Measurements from ENCODE around the gene TMEM266. TPM values are rescaled to one million over a fixed set of nuclear protein-coding genes. Genes with fewer than 3 reads are reported as not detected.

Gene TMEM266
- total and polyA plus RNA-seq, 5 donors from 2014 or later, result 0.08 to 0.25 (median 0.21) TPM

- ATAC-seq (ENCODE audit: low read depth in 2 of 2) (no peak), DNase-seq (no peak)
- H3K27me3 Mint-ChIP-seq, result peaks cover 45% of the 10 kb centered on the region
- peaks cover 0 to 7% (median 1%) of the 10 kb centered on the region in 4 donors for H3K4me1 Mint-ChIP-seq
- H3K9me3 Mint-ChIP-seq, result peaks cover 0 to 4% (median 0%) of the 10 kb centered on the region in 7 donors
- H3K36me3 Mint-ChIP-seq, result no peaks in the 10 kb centered on the region
- no peak overlapping the region for H3K27ac Mint-ChIP-seq
- Histone ChIP-seq H3K27ac (ENCODE audit: insufficient read depth, low read length, poor library complexity, severe bottlenecking) (no peak overlapping the region), H3K4me1 (ENCODE audit: control insufficient read depth, insufficient read depth, low read length, poor library complexity, severe bottlenecking) (no peaks in the 10 kb centered on the region), H3K36me3 (ENCODE audit: control insufficient read depth, insufficient read depth, low read length) (no peaks in the 10 kb centered on the region), H3K27me3 (ENCODE audit: control insufficient read depth, insufficient read depth, low read length) (peaks cover 11% of the 10 kb centered on the region), H3K9me3 (ENCODE audit: control insufficient read depth in 2 of 2, low read length in 2 of 2) (no peaks in the 10 kb centered on the region), H3K4me3 (ENCODE audit: low read depth, low read length) (no peak overlapping the region)
- no peak overlapping the region for H3K4me3 Mint-ChIP-seq
Observed at GRCh38 chr15:76070192-76070591, 10.4 kb downstream of the TMEM266 start.

- Histone ChIP-seq H3K27me3 (ENCODE audit: control insufficient read depth, insufficient read depth, low read length) (peaks cover 7% of the 10 kb centered on the region), H3K4me1 (ENCODE audit: control insufficient read depth, insufficient read depth, low read length, poor library complexity, severe bottlenecking) (no peaks in the 10 kb centered on the region), H3K27ac (ENCODE audit: insufficient read depth, low read length, poor library complexity, severe bottlenecking) (no peak overlapping the region), H3K36me3 (ENCODE audit: control insufficient read depth, insufficient read depth, low read length) (no peaks in the 10 kb centered on the region), H3K9me3 (ENCODE audit: control insufficient read depth in 2 of 2, low read length in 2 of 2) (no peaks in the 10 kb centered on the region), H3K4me3 (ENCODE audit: low read depth, low read length) (no peak overlapping the region)
- Mint-ChIP-seq H3K4me3 (no peak overlapping the region), H3K4me1 (no peaks in the 10 kb centered on the region), H3K9me3 (peaks cover 0 to 2% (median 0%) of the 10 kb centered on the region in 7 donors), H3K27ac (no peak overlapping the region), H3K36me3 (no peaks in the 10 kb centered on the region), H3K27me3 (peaks cover 36% of the 10 kb centered on the region)
- ATAC-seq (ENCODE audit: low read depth in 2 of 2), result no peak
- DNase-seq, result no peak
Observed at GRCh38 chr15:76070921-76071635, 11.3 kb downstream of the TMEM266 start.

GRCh38 chr15:76071806-76072205 lies 12.0 kb downstream of the TMEM266 start:
- H3K9me3 Mint-ChIP-seq, result peaks cover 0 to 2% (median 0%) of the 10 kb centered on the region in 7 donors
- peak overlapping the region in 1 of 3 donors; percentile 60 for H3K27ac Mint-ChIP-seq
- no peaks in the 10 kb centered on the region for H3K36me3 Mint-ChIP-seq

GRCh38 chr15:76073554-76073953 lies 13.8 kb downstream of the TMEM266 start:
- H3K27ac Mint-ChIP-seq, result no peak overlapping the region
- DNase-seq (no peak), ATAC-seq (ENCODE audit: low read depth in 2 of 2) (no peak)
- no peaks in the 10 kb centered on the region for H3K9me3 ChIP-seq (ENCODE audit: control insufficient read depth in 2 of 2, low read length in 2 of 2)
- no peak overlapping the region for H3K27ac ChIP-seq (ENCODE audit: insufficient read depth, low read length, poor library complexity, severe bottlenecking)
- H3K4me1 Mint-ChIP-seq, result no peaks in the 10 kb centered on the region
- peaks cover 0 to 2% (median 0%) of the 10 kb centered on the region in 7 donors for H3K9me3 Mint-ChIP-seq
- H3K27me3 Mint-ChIP-seq, result peaks cover 19% of the 10 kb centered on the region
- H3K4me3 ChIP-seq (ENCODE audit: low read depth, low read length), result no peak overlapping the region
- no peaks in the 10 kb centered on the region for H3K36me3 ChIP-seq (ENCODE audit: control insufficient read depth, insufficient read depth, low read length)
- H3K27me3 ChIP-seq (ENCODE audit: control insufficient read depth, insufficient read depth, low read length), result peaks cover 4% of the 10 kb centered on the region
- H3K4me1 ChIP-seq (ENCODE audit: control insufficient read depth, insufficient read depth, low read length, poor library complexity, severe bottlenecking), result no peaks in the 10 kb centered on the region
- H3K36me3 Mint-ChIP-seq, result no peaks in the 10 kb centered on the region
- H3K4me3 Mint-ChIP-seq, result no peak overlapping the region

More at GRCh38 chr15:76071806-76072205, 12.0 kb downstream of the TMEM266 start:
- no peaks in the 10 kb centered on the region for H3K36me3 ChIP-seq (ENCODE audit: control insufficient read depth, insufficient read depth, low read length)
- H3K4me1 ChIP-seq (ENCODE audit: control insufficient read depth, insufficient read depth, low read length, poor library complexity, severe bottlenecking), result no peaks in the 10 kb centered on the region
- no peak overlapping the region for H3K4me3 ChIP-seq (ENCODE audit: low read depth, low read length)
- H3K27ac ChIP-seq (ENCODE audit: insufficient read depth, low read length, poor library complexity, severe bottlenecking), result no peak overlapping the region
- no peak overlapping the region for H3K4me3 Mint-ChIP-seq
- ATAC-seq (ENCODE audit: low read depth in 2 of 2) (no peak), DNase-seq (no peak)
- no peaks in the 10 kb centered on the region for H3K4me1 Mint-ChIP-seq
- H3K27me3 ChIP-seq (ENCODE audit: control insufficient read depth, insufficient read depth, low read length), result peaks cover 4% of the 10 kb centered on the region
- no peaks in the 10 kb centered on the region for H3K9me3 ChIP-seq (ENCODE audit: control insufficient read depth in 2 of 2, low read length in 2 of 2)
- H3K27me3 Mint-ChIP-seq, result peaks cover 34% of the 10 kb centered on the region

GRCh38 chr15:76075046-76075445 lies 15.3 kb downstream of the TMEM266 start:
- Mint-ChIP-seq H3K27me3 (peaks cover 15% of the 10 kb centered on the region), H3K36me3 (no peaks in the 10 kb centered on the region), H3K27ac (no peak overlapping the region), H3K4me1 (no peaks in the 10 kb centered on the region), H3K4me3 (no peak overlapping the region), H3K9me3 (peaks cover 0 to 2% (median 0%) of the 10 kb centered on the region in 7 donors)
- ATAC-seq (ENCODE audit: low read depth in 2 of 2), result no peak
- Histone ChIP-seq H3K36me3 (ENCODE audit: control insufficient read depth, insufficient read depth, low read length) (no peaks in the 10 kb centered on the region), H3K4me1 (ENCODE audit: control insufficient read depth, insufficient read depth, low read length, poor library complexity, severe bottlenecking) (no peaks in the 10 kb centered on the region), H3K27me3 (ENCODE audit: control insufficient read depth, insufficient read depth, low read length) (peaks cover 4% of the 10 kb centered on the region), H3K27ac (ENCODE audit: insufficient read depth, low read length, poor library complexity, severe bottlenecking) (no peak overlapping the region), H3K4me3 (ENCODE audit: low read depth, low read length) (no peak overlapping the region), H3K9me3 (ENCODE audit: control insufficient read depth in 2 of 2, low read length in 2 of 2) (no peaks in the 10 kb centered on the region)
- DNase-seq, result no peak

- Mint-ChIP-seq H3K4me3 (no peak overlapping the region), H3K4me1 (no peaks in the 10 kb centered on the region), H3K27me3 (peaks cover 16% of the 10 kb centered on the region), H3K36me3 (no peaks in the 10 kb centered on the region), H3K27ac (no peak overlapping the region), H3K9me3 (peaks cover 0 to 2% (median 0%) of the 10 kb centered on the region in 7 donors)
- Histone ChIP-seq H3K27ac (ENCODE audit: insufficient read depth, low read length, poor library complexity, severe bottlenecking) (no peak overlapping the region), H3K36me3 (ENCODE audit: control insufficient read depth, insufficient read depth, low read length) (no peaks in the 10 kb centered on the region), H3K4me3 (ENCODE audit: low read depth, low read length) (no peak overlapping the region), H3K4me1 (ENCODE audit: control insufficient read depth, insufficient read depth, low read length, poor library complexity, severe bottlenecking) (no peaks in the 10 kb centered on the region), H3K27me3 (ENCODE audit: control insufficient read depth, insufficient read depth, low read length) (no peaks in the 10 kb centered on the region), H3K9me3 (ENCODE audit: control insufficient read depth in 2 of 2, low read length in 2 of 2) (no peaks in the 10 kb centered on the region)
- ATAC-seq (ENCODE audit: low read depth in 2 of 2) (no peak), DNase-seq (no peak)
Observed at GRCh38 chr15:76078285-76078877, 18.6 kb downstream of the TMEM266 start.

- Mint-ChIP-seq H3K4me1 (no peaks in the 10 kb centered on the region), H3K36me3 (no peaks in the 10 kb centered on the region), H3K9me3 (peaks cover 0 to 4% (median 0%) of the 10 kb centered on the region in 7 donors), H3K4me3 (no peak overlapping the region), H3K27ac (no peak overlapping the region), H3K27me3 (peaks cover 39% of the 10 kb centered on the region)
- DNase-seq (no peak), ATAC-seq (ENCODE audit: low read depth in 2 of 2) (no peak)
- H3K27ac ChIP-seq (ENCODE audit: insufficient read depth, low read length, poor library complexity, severe bottlenecking), result no peak overlapping the region
- H3K9me3 ChIP-seq (ENCODE audit: control insufficient read depth in 2 of 2, low read length in 2 of 2), result no peaks in the 10 kb centered on the region
- H3K27me3 ChIP-seq (ENCODE audit: control insufficient read depth, insufficient read depth, low read length), result no peaks in the 10 kb centered on the region
- no peaks in the 10 kb centered on the region for H3K4me1 ChIP-seq (ENCODE audit: control insufficient read depth, insufficient read depth, low read length, poor library complexity, severe bottlenecking)
- no peaks in the 10 kb centered on the region for H3K36me3 ChIP-seq (ENCODE audit: control insufficient read depth, insufficient read depth, low read length)
- no peak overlapping the region for H3K4me3 ChIP-seq (ENCODE audit: low read depth, low read length)
Observed at GRCh38 chr15:76084256-76084655, 24.5 kb downstream of the TMEM266 start.

GRCh38 chr15:76098685-76099084 lies 38.9 kb downstream of the TMEM266 start:
- no peak for DNase-seq

More at GRCh38 chr15:76098685-76099084, 38.9 kb downstream of the TMEM266 start:
- Histone ChIP-seq H3K4me3 (ENCODE audit: low read depth, low read length) (no peak overlapping the region), H3K9me3 (ENCODE audit: control insufficient read depth in 2 of 2, low read length in 2 of 2) (no peaks in the 10 kb centered on the region), H3K27ac (ENCODE audit: insufficient read depth, low read length, poor library complexity, severe bottlenecking) (no peak overlapping the region), H3K4me1 (ENCODE audit: control insufficient read depth, insufficient read depth, low read length, poor library complexity, severe bottlenecking) (no peaks in the 10 kb centered on the region), H3K36me3 (ENCODE audit: control insufficient read depth, insufficient read depth, low read length) (no peaks in the 10 kb centered on the region), H3K27me3 (ENCODE audit: control insufficient read depth, insufficient read depth, low read length) (peaks cover 7% of the 10 kb centered on the region)
- no peak for ATAC-seq (ENCODE audit: low read depth in 2 of 2)
- Mint-ChIP-seq H3K27me3 (peaks cover 39% of the 10 kb centered on the region), H3K9me3 (no peaks in the 10 kb centered on the region), H3K27ac (no peak overlapping the region), H3K36me3 (no peaks in the 10 kb centered on the region), H3K4me1 (no peaks in the 10 kb centered on the region), H3K4me3 (no peak overlapping the region)
